CD4-positive, alpha-beta T cell (primary cell): ENCODE measurements around the gene ZCCHC2. TPM values are rescaled to one million over a fixed set of nuclear protein-coding genes. Genes with fewer than 3 reads are reported as not detected.

ENCODE experiments used
- ATAC-seq: fragments of 200-7000 bp; cut with Tn5 transposase; one replicate; pipeline ENCODE4 v1.10.0; 2022; ENCODE audit warnings: mild to moderate bottlenecking; ENCODE audit not compliant: poor library complexity
- CTCF ChIA-PET: fragments of 350-600 bp; sonication (Branson Sonifier 250); formaldehyde crosslinking; loops from one replicate; lab custom pipeline; 2021; ENCODE audit warnings: antibody characterized with exemption, inconsistent platforms; lab: Charles Lee
- POLR2A ChIA-PET: fragments of 350-600 bp; sonication (Branson Sonifier 250); formaldehyde crosslinking; loops from one replicate; lab custom pipeline; 2021; ENCODE audit warnings: antibody characterized with exemption, inconsistent platforms; lab: Charles Lee
- DNase-seq, 14 experiments: peaks; one replicate each; pipeline ENCODE4 v3.0.0-alpha.2; 2013 to 2020; ENCODE audit warnings: mixed read lengths in 2 of 14
- H3K27ac ChIP-seq, 2 donors: one replicate each; pipeline versions ENCODE4 v1.5.1 to v1.7.0; 2013; ENCODE audit warnings: low read length in 2 of 2, low read depth in 1 of 2, mild to moderate bottlenecking in 1 of 2
- H3K27me3 ChIP-seq, 2 experiments: 1 replicate in 1 of 2; 2 replicates in 1 of 2; pipeline versions ENCODE4 v1.6.1 to v1.7.0; 2013; ENCODE audit warnings: low read length in 2 of 2, control low read depth in 1 of 2, mild to moderate bottlenecking in 1 of 2, moderate library complexity in 1 of 2; ENCODE audit not compliant: insufficient read depth in 2 of 2, control insufficient read depth in 1 of 2
- H3K36me3 ChIP-seq: one replicate; pipeline ENCODE4 v1.6.1; 2013; ENCODE audit warnings: low read length, control low read depth; ENCODE audit not compliant: insufficient read depth
- H3K4me1 ChIP-seq: one replicate; pipeline ENCODE4 v1.6.1; 2013; ENCODE audit warnings: low read length, control low read depth; ENCODE audit not compliant: insufficient read depth
- H3K4me3 ChIP-seq: one replicate; pipeline ENCODE4 v1.5.1; 2013; ENCODE audit warnings: mild to moderate bottlenecking, low read length, moderate library complexity
- H3K9me3 ChIP-seq, 2 experiments: 1 replicate in 1 of 2; 2 replicates in 1 of 2; pipeline versions ENCODE4 v1.6.1 to v1.7.0; 2013; ENCODE audit warnings: low read length in 2 of 2, mild to moderate bottlenecking in 2 of 2, control low read depth in 1 of 2, moderate library complexity in 1 of 2; ENCODE audit not compliant: control insufficient read depth in 1 of 2, insufficient read depth in 1 of 2
- H3K27ac Mint-ChIP-seq: one replicate; pipeline ENCODE4 v1.8.0; 2020; ENCODE audit warnings: mixed read lengths
- H3K27me3 Mint-ChIP-seq: one replicate; pipeline ENCODE4 v1.8.0; 2021; ENCODE audit warnings: mixed read lengths
- H3K36me3 Mint-ChIP-seq: one replicate; pipeline ENCODE4 v1.8.0; 2021; ENCODE audit warnings: low read depth, mixed read lengths
- H3K4me1 Mint-ChIP-seq: one replicate; pipeline ENCODE4 v1.8.0; 2021; ENCODE audit warnings: low read depth, mixed read lengths
- H3K4me3 Mint-ChIP-seq: one replicate; pipeline ENCODE4 v1.8.0; 2020; ENCODE audit warnings: mild to moderate bottlenecking, mixed read lengths
- H3K9me3 Mint-ChIP-seq: one replicate; pipeline ENCODE4 v1.8.0; 2020; ENCODE audit warnings: mixed read lengths
- CTCF ChIP-seq: fragments of 200-600 bp; IDR thresholded peaks from one replicate; pipeline ENCODE4 v1.8.0; 2022; ENCODE audit warnings: antibody characterized with exemption, mild to moderate bottlenecking
- intact Hi-C, 2 experiments: fragments of 100-400 bp; cut with DNase I in 1 of 2; cut with micrococcal nuclease in 1 of 2; formaldehyde crosslinking; loops; one replicate each; pipeline versions ENCODE4 v1.15.1 to v1.9.0; 2023 to 2025; cut with DNase I, micrococcal nuclease
- total RNA-seq, 174 experiments: library from RNA in 2 of 174; stranded (reverse) in 2 of 174; gene quantifications; one replicate each; pipeline ENCODE4 v1.2.3 and lab custom pipeline; 2021 to 2026

ZCCHC2 gene
- total RNA-seq, 2 experiments from 2014 or later, result 85.0 to 85.4 TPM

GRCh38 chr18:62586781-62587487, 64.1 kb downstream of the ZCCHC2 start:
- peaks cover 9% of the 10 kb centered on the region for H3K36me3 Mint-ChIP-seq
- ATAC-seq (no peak), DNase-seq (no peak)
- ChIA-PET CTCF (interaction anchor here (1.3 to 1.4 kb wide), 3 partner anchors 59 to 161 kb away, joined by 4 to 5 read pairs (median 4); no protein-coding TSS in a partner anchor), POLR2A (no interaction called here)
- Histone ChIP-seq H3K36me3 (no peaks in the 10 kb centered on the region), H3K27ac (no peak overlapping the region), H3K4me1 (peaks cover 28% of the 10 kb centered on the region), H3K4me3 (no peak overlapping the region), H3K9me3 (no peaks in the 10 kb centered on the region), H3K27me3 (no peaks in the 10 kb centered on the region)
- H3K27me3 Mint-ChIP-seq, result no peaks in the 10 kb centered on the region
- intact Hi-C loops, result loop anchor here in 1 of 2 experiments (2.0 to 10.0 kb wide), 4 partner anchors 125 to 838 kb away; partner anchors contain the start of genes TNFRSF11A and VPS4B
- H3K4me3 Mint-ChIP-seq, result no peak overlapping the region
- no peaks in the 10 kb centered on the region for H3K9me3 Mint-ChIP-seq
- no peak for TF ChIP-seq CTCF
- no peak overlapping the region for H3K27ac Mint-ChIP-seq
- peaks cover 33% of the 10 kb centered on the region for H3K4me1 Mint-ChIP-seq

- no peaks in the 10 kb centered on the region for H3K9me3 Mint-ChIP-seq
- intact Hi-C loops, result loop anchor here in 1 of 2 experiments (2.0 to 10.0 kb wide), 4 partner anchors 125 to 837 kb away; partner anchors contain the start of genes TNFRSF11A and VPS4B
- no peak overlapping the region for H3K4me3 Mint-ChIP-seq
- H3K4me1 Mint-ChIP-seq, result peaks cover 33% of the 10 kb centered on the region
- TF ChIP-seq CTCF, result no peak
- H3K27ac Mint-ChIP-seq, result no peak overlapping the region
- DNase-seq, result no peak
- peaks cover 0 to 2% of the 10 kb centered on the region in 2 experiments for H3K9me3 ChIP-seq
- no peaks in the 10 kb centered on the region for H3K36me3 ChIP-seq
- H3K36me3 Mint-ChIP-seq, result peaks cover 6% of the 10 kb centered on the region
- ChIA-PET CTCF (no interaction called here), POLR2A (no interaction called here)
- no peak overlapping the region for H3K4me3 ChIP-seq
- no peak for ATAC-seq
- H3K27me3 ChIP-seq, result no peaks in the 10 kb centered on the region
- H3K27me3 Mint-ChIP-seq, result no peaks in the 10 kb centered on the region
- H3K4me1 ChIP-seq, result peaks cover 28% of the 10 kb centered on the region
- H3K27ac ChIP-seq, result no peak overlapping the region
Observed at GRCh38 chr18:62587689-62588088, 64.9 kb downstream of the ZCCHC2 start.

DNA sequence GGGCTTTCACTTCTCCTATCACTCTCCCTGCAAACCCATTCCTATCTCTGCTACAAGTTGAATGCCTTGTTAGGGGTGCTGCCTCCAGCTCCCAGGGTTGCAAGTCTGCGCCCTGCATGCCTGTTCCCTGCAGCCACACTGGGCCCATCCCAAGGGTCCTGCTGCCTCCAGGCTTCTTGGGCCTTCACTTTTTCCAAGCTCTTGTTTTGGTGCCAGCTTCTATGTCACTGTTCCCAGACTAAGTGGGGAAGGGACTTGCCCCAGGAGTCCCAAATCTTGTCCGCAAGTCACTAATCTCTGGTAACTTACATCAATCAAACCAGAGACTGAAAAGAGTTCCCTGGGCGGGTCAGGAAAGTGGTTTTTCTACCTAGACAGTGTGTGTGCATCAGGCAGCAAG, 65.4 kb downstream of the ZCCHC2 start:
- H3K36me3 ChIP-seq, result no peaks in the 10 kb centered on the region
- intact Hi-C loops, result loop anchor here in 1 of 2 experiments (5.0 to 10.0 kb wide), 3 partner anchors 124 to 837 kb away; partner anchors contain the start of genes TNFRSF11A and VPS4B
- DNase-seq, result no peak
- Mint-ChIP-seq H3K9me3 (peaks cover 4% of the 10 kb centered on the region), H3K27me3 (no peaks in the 10 kb centered on the region), H3K4me3 (no peak overlapping the region), H3K4me1 (peaks cover 31% of the 10 kb centered on the region), H3K27ac (no peak overlapping the region), H3K36me3 (peaks cover 6% of the 10 kb centered on the region)
- no peak for ATAC-seq
- POLR2A ChIA-PET, result no interaction called here
- no peak overlapping the region for H3K4me3 ChIP-seq
- no peak for TF ChIP-seq CTCF
- H3K27ac ChIP-seq, result no peak overlapping the region
- peaks cover 0 to 4% of the 10 kb centered on the region in 2 experiments for H3K9me3 ChIP-seq
- no peaks in the 10 kb centered on the region for H3K27me3 ChIP-seq
- CTCF ChIA-PET, result no interaction called here
- peaks cover 28% of the 10 kb centered on the region for H3K4me1 ChIP-seq
